Progenitor cell of endocrine pancreas (in vitro differentiated cells): ENCODE data around the gene TRMT44. TPM values are rescaled to one million over a fixed set of nuclear protein-coding genes. Genes with fewer than 3 reads are reported as not detected.

Source experiments
- total RNA-seq: library from RNA; stranded (reverse); gene quantifications from 2 replicates; pipeline ENCODE4 v1.2.1, GENCODE V29; 2021

TRMT44 gene
- total RNA-seq, 1 donor from 2014 or later, result 31.0 TPM

Other genes starting within 250 kb of the TRMT44 start
- 11.2 and 12.5 TPM in 2 replicates for gene SH3TC1, start 241.5 kb upstream of the TRMT44 start, total RNA-seq
- gene HTRA3, start 171.0 kb upstream of the TRMT44 start, total RNA-seq, result 0.69 and 0.86 TPM in 2 replicates
- gene ACOX3, start 54 bp upstream of the TRMT44 start, total RNA-seq, result 22.6 and 25.3 TPM in 2 replicates
- 0.31 TPM in 1 of 2 replicates, not detected in the other for gene GPR78, start 139.6 kb downstream of the TRMT44 start, total RNA-seq
- 0.19 and 0.29 TPM in 2 replicates for gene CPZ, start 152.0 kb downstream of the TRMT44 start, total RNA-seq